HepG2 (cell line): Measurements from ENCODE around the gene FAM53B. TPM values are rescaled to one million over a fixed set of nuclear protein-coding genes. Genes with fewer than 3 reads are reported as not detected.

Experiments used
- BCL6 ChIP-seq: IDR thresholded peaks from 2 replicates; pipeline ENCODE4 v1.6.1; 2016; ENCODE audit warnings: missing genetic modification reagents, missing compliant biosample characterization
- FLYWCH1 ChIP-seq: sonication (generic); formaldehyde crosslinking; IDR thresholded peaks from 2 replicates; pipeline ENCODE4 v1.8.1; 2023; ENCODE audit warnings: mild to moderate bottlenecking, missing genetic modification reagents
- LCORL ChIP-seq, 2 experiments: fragments of 450-650 bp in 1 of 2; sonication (generic) in 1 of 2; formaldehyde crosslinking in 1 of 2; IDR thresholded peaks; 2 replicates each; pipeline versions ENCODE4 v1.5.0 to v1.6.1; 2017 to 2020; ENCODE audit warnings: antibody characterized with exemption in 1 of 2, missing genetic modification reagents in 1 of 2
- MEF2D ChIP-seq: sonication (generic); formaldehyde crosslinking; IDR thresholded peaks from 2 replicates; pipeline ENCODE4 v1.5.1; 2020; ENCODE audit warnings: mild to moderate bottlenecking, missing genetic modification reagents
- NRL ChIP-seq: sonication (generic); formaldehyde crosslinking; IDR thresholded peaks from 2 replicates; pipeline ENCODE4 v1.5.0; 2020; ENCODE audit warnings: missing genetic modification reagents, mild to moderate bottlenecking, moderate library complexity, borderline replicate concordance
- RARA ChIP-seq: IDR thresholded peaks from 2 replicates; pipeline ENCODE4 v1.6.1; 2016; ENCODE audit warnings: missing genetic modification reagents, missing compliant biosample characterization
- TBP ChIP-seq: sonication (generic); formaldehyde crosslinking; IDR thresholded peaks from 2 replicates; pipeline ENCODE4 v1.5.0; 2020; ENCODE audit warnings: missing genetic modification reagents
- ZNF430 ChIP-seq: sonication (generic); formaldehyde crosslinking; IDR thresholded peaks from 2 replicates; pipeline ENCODE4 v1.9.0; 2021; ENCODE audit warnings: mild to moderate bottlenecking, missing genetic modification reagents
- ZNF768 ChIP-seq: sonication (generic); formaldehyde crosslinking; IDR thresholded peaks from 2 replicates; pipeline ENCODE4 v1.4.0; 2020; ENCODE audit warnings: missing genetic modification reagents
- polyA plus RNA-seq, 8 experiments: library from polyadenylated mRNA; depleted of rRNA in 3 of 8; stranded (reverse) in 7 of 8; unstranded in 1 of 8; fragments of >200 nt; fragmentation: Illumina TruSeq in 4 of 8; extraction: Trizol in 4 of 8; gene quantifications; 2 replicates each; pipeline versions ENCODE4 v1.2.1 to v1.2.3, GENCODE V29; 2011 to 2016; ENCODE audit warnings: low read depth in 4 of 8, missing spikeins in 1 of 8, mixed read lengths in 1 of 8; ENCODE audit not compliant: insufficient read depth in 1 of 8
- total RNA-seq, 5 experiments: library from RNA; depleted of rRNA; stranded (reverse); fragments of >200 nt; fragmentation: Illumina TruSeq; extraction: Trizol; gene quantifications; 2 replicates each; pipeline ENCODE4 v1.2.3, GENCODE V29; 2016; ENCODE audit warnings: low read depth in 1 of 5
- TF ChIP-seq, protein P1 (sequence below): sonication (generic); formaldehyde crosslinking; conservative IDR thresholded peaks from 2 replicates; pipeline ENCODE4 v1.8.0; 2022; ENCODE audit warnings: mild to moderate bottlenecking, moderate library complexity, missing genetic modification reagents
- TF ChIP-seq, protein P2 (sequence below), 2 experiments: fragments of 450-650 bp in 1 of 2; sonication (generic) in 1 of 2; formaldehyde crosslinking; IDR thresholded peaks; 2 replicates each; pipeline versions ENCODE4 v1.5.0 to v1.8.0; 2020 to 2022; ENCODE audit warnings: mild to moderate bottlenecking in 1 of 2, missing genetic modification reagents in 1 of 2
- TF ChIP-seq, protein P3 (sequence below): sonication (generic); formaldehyde crosslinking; IDR thresholded peaks from 2 replicates; pipeline ENCODE4 v1.5.1; 2020; ENCODE audit warnings: mild to moderate bottlenecking, moderate library complexity, missing genetic modification reagents
- TF ChIP-seq, protein P4 (sequence below): sonication (generic); formaldehyde crosslinking; IDR thresholded peaks from 2 replicates; pipeline ENCODE4 v1.5.0; 2020; ENCODE audit warnings: mild to moderate bottlenecking, missing genetic modification reagents, borderline replicate concordance
- TF ChIP-seq, protein P5 (sequence below): sonication (generic); formaldehyde crosslinking; IDR thresholded peaks from 2 replicates; pipeline ENCODE4 v1.5.0; 2020; ENCODE audit warnings: mild to moderate bottlenecking, missing genetic modification reagents

The FAM53B gene
- total and polyA plus RNA-seq, 2 of the 13 experiments (the other 11 are each of a cell fraction or from before 2014, with no cell fraction given) = 6.4 to 19.3 TPM

DNA sequence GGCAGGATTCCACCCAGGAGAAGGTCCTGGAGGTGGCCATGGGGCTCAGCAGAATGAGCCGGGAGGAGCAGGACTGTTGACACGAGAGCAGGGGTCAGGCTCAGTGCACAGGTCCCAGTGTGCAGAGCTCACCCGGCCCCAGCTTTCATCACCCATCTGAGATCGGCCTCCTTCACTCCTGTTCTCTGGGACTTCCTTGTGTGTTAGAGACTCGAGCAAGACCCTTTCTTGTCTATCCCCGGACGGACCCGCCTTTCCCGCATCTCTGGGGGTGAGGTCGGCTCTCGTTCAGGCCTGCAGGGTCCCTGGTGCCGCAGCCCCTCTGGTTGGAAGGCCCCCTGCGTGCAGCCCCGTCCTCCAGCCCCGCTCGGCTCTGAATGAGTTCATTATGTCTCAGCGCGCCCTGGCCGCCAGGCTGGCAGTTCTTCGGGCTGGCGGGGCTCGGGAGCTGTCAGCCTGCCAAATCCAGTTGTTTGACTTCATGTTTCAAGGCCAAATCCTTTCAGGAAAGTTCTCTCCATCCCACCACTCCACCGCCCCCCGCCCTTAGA lies 154.6 kb downstream of the FAM53B start (continued):
- TF ChIP-seq, protein P1, sequence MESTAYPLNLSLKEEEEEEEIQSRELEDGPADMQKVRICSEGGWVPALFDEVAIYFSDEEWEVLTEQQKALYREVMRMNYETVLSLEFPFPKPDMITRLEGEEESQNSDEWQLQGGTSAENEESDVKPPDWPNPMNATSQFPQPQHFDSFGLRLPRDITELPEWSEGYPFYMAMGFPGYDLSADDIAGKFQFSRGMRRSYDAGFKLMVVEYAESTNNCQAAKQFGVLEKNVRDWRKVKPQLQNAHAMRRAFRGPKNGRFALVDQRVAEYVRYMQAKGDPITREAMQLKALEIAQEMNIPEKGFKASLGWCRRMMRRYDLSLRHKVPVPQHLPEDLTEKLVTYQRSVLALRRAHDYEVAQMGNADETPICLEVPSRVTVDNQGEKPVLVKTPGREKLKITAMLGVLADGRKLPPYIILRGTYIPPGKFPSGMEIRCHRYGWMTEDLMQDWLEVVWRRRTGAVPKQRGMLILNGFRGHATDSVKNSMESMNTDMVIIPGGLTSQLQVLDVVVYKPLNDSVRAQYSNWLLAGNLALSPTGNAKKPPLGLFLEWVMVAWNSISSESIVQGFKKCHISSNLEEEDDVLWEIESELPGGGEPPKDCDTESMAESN (CRISPR knock-in tag) = 0 out of 2 replicates have a peak, but pooled peaks have one; percentile 24
- TF ChIP-seq ZNF430 (CRISPR knock-in tag) (0 out of 2 replicates have a peak, but pooled peaks have one; percentile 46), MEF2D (CRISPR knock-in tag) (peak; percentile 45; the same call in 1 of the 2 replicates), NRL (CRISPR knock-in tag) (peak; percentile 32; the same call in 1 of the 2 replicates), BCL6 (CRISPR knock-in tag) (peak; percentile 93), ZNF768 (CRISPR knock-in tag) (peak; percentile 7; the same call in 1 of the 2 replicates), RARA (peak; percentile 55), FLYWCH1 (CRISPR knock-in tag) (no peak), TBP (CRISPR knock-in tag) (no peak), LCORL (IDR thresholded peaks at IDR 0.05) (no peak), LCORL (CRISPR knock-in tag; IDR thresholded peaks at IDR 0.05) (peak; percentile 46; the same call in 1 of the 2 replicates)
- TF ChIP-seq, protein P2, sequence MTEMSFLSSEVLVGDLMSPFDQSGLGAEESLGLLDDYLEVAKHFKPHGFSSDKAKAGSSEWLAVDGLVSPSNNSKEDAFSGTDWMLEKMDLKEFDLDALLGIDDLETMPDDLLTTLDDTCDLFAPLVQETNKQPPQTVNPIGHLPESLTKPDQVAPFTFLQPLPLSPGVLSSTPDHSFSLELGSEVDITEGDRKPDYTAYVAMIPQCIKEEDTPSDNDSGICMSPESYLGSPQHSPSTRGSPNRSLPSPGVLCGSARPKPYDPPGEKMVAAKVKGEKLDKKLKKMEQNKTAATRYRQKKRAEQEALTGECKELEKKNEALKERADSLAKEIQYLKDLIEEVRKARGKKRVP (CRISPR knock-in tag; IDR thresholded peaks at IDR 0.05) = peak in 1 of 2 experiments; percentile 37; a peak in 1 of 4 replicates
- TF ChIP-seq, protein P3, sequence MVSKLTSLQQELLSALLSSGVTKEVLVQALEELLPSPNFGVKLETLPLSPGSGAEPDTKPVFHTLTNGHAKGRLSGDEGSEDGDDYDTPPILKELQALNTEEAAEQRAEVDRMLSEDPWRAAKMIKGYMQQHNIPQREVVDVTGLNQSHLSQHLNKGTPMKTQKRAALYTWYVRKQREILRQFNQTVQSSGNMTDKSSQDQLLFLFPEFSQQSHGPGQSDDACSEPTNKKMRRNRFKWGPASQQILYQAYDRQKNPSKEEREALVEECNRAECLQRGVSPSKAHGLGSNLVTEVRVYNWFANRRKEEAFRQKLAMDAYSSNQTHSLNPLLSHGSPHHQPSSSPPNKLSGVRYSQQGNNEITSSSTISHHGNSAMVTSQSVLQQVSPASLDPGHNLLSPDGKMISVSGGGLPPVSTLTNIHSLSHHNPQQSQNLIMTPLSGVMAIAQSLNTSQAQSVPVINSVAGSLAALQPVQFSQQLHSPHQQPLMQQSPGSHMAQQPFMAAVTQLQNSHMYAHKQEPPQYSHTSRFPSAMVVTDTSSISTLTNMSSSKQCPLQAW (CRISPR knock-in tag) = peak; percentile 21; the same call in 1 of the 2 replicates
- TF ChIP-seq, protein P4, sequence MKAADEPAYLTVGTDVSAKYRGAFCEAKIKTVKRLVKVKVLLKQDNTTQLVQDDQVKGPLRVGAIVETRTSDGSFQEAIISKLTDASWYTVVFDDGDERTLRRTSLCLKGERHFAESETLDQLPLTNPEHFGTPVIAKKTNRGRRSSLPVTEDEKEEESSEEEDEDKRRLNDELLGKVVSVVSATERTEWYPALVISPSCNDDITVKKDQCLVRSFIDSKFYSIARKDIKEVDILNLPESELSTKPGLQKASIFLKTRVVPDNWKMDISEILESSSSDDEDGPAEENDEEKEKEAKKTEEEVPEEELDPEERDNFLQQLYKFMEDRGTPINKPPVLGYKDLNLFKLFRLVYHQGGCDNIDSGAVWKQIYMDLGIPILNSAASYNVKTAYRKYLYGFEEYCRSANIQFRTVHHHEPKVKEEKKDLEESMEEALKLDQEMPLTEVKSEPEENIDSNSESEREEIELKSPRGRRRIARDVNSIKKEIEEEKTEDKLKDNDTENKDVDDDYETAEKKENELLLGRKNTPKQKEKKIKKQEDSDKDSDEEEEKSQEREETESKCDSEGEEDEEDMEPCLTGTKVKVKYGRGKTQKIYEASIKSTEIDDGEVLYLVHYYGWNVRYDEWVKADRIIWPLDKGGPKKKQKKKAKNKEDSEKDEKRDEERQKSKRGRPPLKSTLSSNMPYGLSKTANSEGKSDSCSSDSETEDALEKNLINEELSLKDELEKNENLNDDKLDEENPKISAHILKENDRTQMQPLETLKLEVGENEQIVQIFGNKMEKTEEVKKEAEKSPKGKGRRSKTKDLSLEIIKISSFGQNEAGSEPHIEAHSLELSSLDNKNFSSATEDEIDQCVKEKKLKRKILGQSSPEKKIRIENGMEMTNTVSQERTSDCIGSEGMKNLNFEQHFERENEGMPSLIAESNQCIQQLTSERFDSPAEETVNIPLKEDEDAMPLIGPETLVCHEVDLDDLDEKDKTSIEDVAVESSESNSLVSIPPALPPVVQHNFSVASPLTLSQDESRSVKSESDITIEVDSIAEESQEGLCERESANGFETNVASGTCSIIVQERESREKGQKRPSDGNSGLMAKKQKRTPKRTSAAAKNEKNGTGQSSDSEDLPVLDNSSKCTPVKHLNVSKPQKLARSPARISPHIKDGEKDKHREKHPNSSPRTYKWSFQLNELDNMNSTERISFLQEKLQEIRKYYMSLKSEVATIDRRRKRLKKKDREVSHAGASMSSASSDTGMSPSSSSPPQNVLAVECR (CRISPR knock-in tag) = peak; percentile 62; the same call in 1 of the 2 replicates
- TF ChIP-seq, protein P5, sequence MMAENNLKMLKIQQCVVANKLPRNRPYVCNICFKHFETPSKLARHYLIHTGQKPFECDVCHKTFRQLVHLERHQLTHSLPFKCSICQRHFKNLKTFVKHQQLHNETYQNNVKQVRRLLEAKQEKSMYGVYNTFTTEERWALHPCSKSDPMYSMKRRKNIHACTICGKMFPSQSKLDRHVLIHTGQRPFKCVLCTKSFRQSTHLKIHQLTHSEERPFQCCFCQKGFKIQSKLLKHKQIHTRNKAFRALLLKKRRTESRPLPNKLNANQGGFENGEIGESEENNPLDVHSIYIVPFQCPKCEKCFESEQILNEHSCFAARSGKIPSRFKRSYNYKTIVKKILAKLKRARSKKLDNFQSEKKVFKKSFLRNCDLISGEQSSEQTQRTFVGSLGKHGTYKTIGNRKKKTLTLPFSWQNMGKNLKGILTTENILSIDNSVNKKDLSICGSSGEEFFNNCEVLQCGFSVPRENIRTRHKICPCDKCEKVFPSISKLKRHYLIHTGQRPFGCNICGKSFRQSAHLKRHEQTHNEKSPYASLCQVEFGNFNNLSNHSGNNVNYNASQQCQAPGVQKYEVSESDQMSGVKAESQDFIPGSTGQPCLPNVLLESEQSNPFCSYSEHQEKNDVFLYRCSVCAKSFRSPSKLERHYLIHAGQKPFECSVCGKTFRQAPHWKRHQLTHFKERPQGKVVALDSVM = peak; percentile 36; the same call in 1 of the 2 replicates
